Cardiac muscle cell (in vitro differentiated cells and primary cell): ENCODE results near the gene LTF. TPM values are rescaled to one million over a fixed set of nuclear protein-coding genes. Genes with fewer than 3 reads are reported as not detected.

Source experiments
- DNase-seq, 2 donors: peaks; one replicate each; pipeline versions ENCODE4 v3.0.0 to v3.0.0-alpha.2; 2010 to 2017; ENCODE audit warnings: low read depth in 1 of 2, low spot score in 1 of 2
- H3K27ac ChIP-seq: fragments of 200-600 bp; sonication (generic); 2 replicates; pipeline ENCODE4 v1.5.1; 2016
- H3K27me3 ChIP-seq: fragments of 200-600 bp; sonication (generic); 2 replicates; pipeline ENCODE4 v1.6.0; 2016; ENCODE audit warnings: control low read depth
- H3K36me3 ChIP-seq: fragments of 200-600 bp; sonication (generic); 2 replicates; pipeline ENCODE4 v1.5.1; 2016; ENCODE audit warnings: control low read depth
- H3K4me1 ChIP-seq: fragments of 200-600 bp; sonication (generic); 2 replicates; pipeline ENCODE4 v1.8.1; 2017; ENCODE audit warnings: low read depth, mild to moderate bottlenecking, mixed run types
- H3K4me3 ChIP-seq: fragments of 200-600 bp; sonication (generic); 2 replicates; pipeline ENCODE4 v1.5.1; 2016; ENCODE audit warnings: mild to moderate bottlenecking
- H3K9me3 ChIP-seq: fragments of 200-600 bp; sonication (generic); 2 replicates; pipeline ENCODE4 v1.5.1; 2017; ENCODE audit warnings: low read depth, mild to moderate bottlenecking, control low read depth
- CTCF ChIP-seq: IDR thresholded peaks from 2 replicates; pipeline ENCODE4 v1.5.1; 2012; ENCODE audit warnings: low read depth, mild to moderate bottlenecking, low read length
- polyA plus RNA-seq: library from polyadenylated mRNA; unstranded; fragments of >200 nt; fragmentation: Nextera tagmentation; extraction: Ambion mirVana; gene quantifications from 2 replicates; pipeline ENCODE4 v1.2.1, GENCODE V29; 2016
- total RNA-seq: library from RNA; depleted of rRNA; stranded (reverse); fragments of >200 nt; gene quantifications from 2 replicates; pipeline ENCODE4 v1.2.3, GENCODE V29; 2016

Gene LTF
- total and polyA plus RNA-seq, 2 experiments from 2014 or later = not detected

- H3K9me3 ChIP-seq = no peaks in the 10 kb centered on the region
- TF ChIP-seq CTCF = no peak
- no peaks in the 10 kb centered on the region for H3K36me3 ChIP-seq
- H3K27ac ChIP-seq = no peak overlapping the region
- no peak for DNase-seq
- no peak overlapping the region for H3K4me3 ChIP-seq
- H3K4me1 ChIP-seq = no peaks in the 10 kb centered on the region
- H3K27me3 ChIP-seq = no peaks in the 10 kb centered on the region
Measured at GRCh38 chr3:46505953-46506352, 41.2 kb upstream of the LTF start.

- no peaks in the 10 kb centered on the region for H3K4me1 ChIP-seq
- H3K9me3 ChIP-seq = no peaks in the 10 kb centered on the region
- TF ChIP-seq CTCF = no peak
- no peaks in the 10 kb centered on the region for H3K36me3 ChIP-seq
- H3K27ac ChIP-seq = no peak overlapping the region
- no peak overlapping the region for H3K4me3 ChIP-seq
- H3K27me3 ChIP-seq = no peaks in the 10 kb centered on the region
- DNase-seq = no peak
Measured at GRCh38 chr3:46504789-46505188, 40.1 kb upstream of the LTF start.

- Histone ChIP-seq H3K27me3 (no peaks in the 10 kb centered on the region), H3K4me1 (no peaks in the 10 kb centered on the region), H3K36me3 (no peaks in the 10 kb centered on the region), H3K27ac (no peak overlapping the region), H3K4me3 (no peak overlapping the region), H3K9me3 (no peaks in the 10 kb centered on the region)
- no peak for TF ChIP-seq CTCF
- DNase-seq = no peak
Measured at GRCh38 chr3:46503200-46503874, 38.6 kb upstream of the LTF start.

- Histone ChIP-seq H3K4me1 (no peaks in the 10 kb centered on the region), H3K27me3 (no peaks in the 10 kb centered on the region), H3K36me3 (no peaks in the 10 kb centered on the region), H3K27ac (no peak overlapping the region), H3K9me3 (no peaks in the 10 kb centered on the region), H3K4me3 (no peak overlapping the region)
- no peak for DNase-seq
- no peak for TF ChIP-seq CTCF
Measured at GRCh38 chr3:46501702-46502101, 37.0 kb upstream of the LTF start.

GRCh38 chr3:46500656-46501635 is 36.2 kb upstream of the LTF start:
- Histone ChIP-seq H3K9me3 (no peaks in the 10 kb centered on the region), H3K4me3 (no peak overlapping the region), H3K27ac (no peak overlapping the region), H3K27me3 (no peaks in the 10 kb centered on the region), H3K36me3 (no peaks in the 10 kb centered on the region), H3K4me1 (no peaks in the 10 kb centered on the region)
- TF ChIP-seq CTCF = no peak
- peak in 1 of 2 donors; percentile 71 for DNase-seq
